D341Med (cell line): Measurements from ENCODE around the gene PCCA.
A peak's percentile ranks its signal among the peaks of the same experiment; 100 is the strongest.

ENCODE experiments used
- DNase-seq: peaks from one replicate; pipeline ENCODE4 v3.0.0; 2012; ENCODE audit warnings: low spot score

Gene PCCA

DNA sequence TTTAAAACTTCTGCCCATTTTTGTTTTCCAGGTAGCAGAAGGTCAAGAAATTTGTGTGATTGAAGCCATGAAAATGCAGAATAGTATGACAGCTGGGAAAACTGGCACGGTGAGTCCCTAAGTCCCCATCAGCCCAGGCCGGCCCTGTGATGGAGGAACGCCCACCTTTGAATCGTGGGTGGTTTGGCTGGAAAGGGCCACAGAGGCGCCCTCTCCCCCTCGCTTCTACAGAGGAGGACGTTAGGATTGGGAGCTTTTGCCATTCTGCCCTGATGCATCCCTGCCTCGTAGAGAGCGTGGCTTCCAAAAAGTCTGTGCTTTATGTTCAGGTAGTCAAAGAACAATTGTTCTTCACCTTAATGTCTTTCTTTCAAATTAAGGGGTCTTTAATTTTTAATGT is 438.8 kb downstream of the PCCA start:
- no peak for DNase-seq

DNA sequence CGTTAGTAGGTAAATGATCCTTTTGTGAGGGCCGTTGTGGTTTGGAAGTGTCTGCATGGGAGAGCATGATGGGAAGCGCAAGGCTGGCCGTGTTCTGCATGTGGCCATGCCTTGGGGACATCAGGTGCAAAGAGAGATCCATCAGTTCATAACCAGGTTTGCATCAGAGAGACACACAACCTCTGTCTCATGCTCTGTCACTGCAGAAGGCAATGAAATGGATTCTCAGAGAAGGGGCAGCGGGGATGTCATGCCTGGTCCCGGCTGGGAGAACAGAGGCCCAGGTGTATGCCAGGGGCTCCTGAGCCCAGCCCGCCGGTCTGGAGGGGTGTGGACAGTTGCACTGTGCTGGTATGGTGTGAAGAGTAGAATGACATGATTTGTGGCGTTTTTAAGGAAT is 439.5 kb downstream of the PCCA start:
- no peak for DNase-seq

DNA sequence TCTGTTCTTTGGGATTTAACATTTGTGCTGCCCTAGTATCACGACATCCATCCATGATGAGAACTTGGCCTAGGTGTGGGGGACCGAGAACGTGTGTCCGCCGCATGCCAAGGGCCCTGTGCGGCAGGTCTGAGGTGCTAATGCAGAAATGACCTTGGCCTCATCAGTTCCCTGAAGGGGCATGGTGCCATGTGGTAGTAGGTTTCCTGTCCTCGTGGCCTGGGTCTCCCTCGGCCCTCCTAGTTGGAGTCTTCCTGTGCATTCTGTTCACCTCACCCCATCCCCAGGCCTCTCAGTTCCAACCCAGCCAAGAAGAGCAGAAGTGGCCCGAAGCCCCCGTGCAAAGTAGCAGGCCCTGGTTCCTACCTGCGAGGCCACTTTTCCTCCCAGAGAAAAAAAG is 439.9 kb downstream of the PCCA start:
- DNase-seq = no peak

DNA sequence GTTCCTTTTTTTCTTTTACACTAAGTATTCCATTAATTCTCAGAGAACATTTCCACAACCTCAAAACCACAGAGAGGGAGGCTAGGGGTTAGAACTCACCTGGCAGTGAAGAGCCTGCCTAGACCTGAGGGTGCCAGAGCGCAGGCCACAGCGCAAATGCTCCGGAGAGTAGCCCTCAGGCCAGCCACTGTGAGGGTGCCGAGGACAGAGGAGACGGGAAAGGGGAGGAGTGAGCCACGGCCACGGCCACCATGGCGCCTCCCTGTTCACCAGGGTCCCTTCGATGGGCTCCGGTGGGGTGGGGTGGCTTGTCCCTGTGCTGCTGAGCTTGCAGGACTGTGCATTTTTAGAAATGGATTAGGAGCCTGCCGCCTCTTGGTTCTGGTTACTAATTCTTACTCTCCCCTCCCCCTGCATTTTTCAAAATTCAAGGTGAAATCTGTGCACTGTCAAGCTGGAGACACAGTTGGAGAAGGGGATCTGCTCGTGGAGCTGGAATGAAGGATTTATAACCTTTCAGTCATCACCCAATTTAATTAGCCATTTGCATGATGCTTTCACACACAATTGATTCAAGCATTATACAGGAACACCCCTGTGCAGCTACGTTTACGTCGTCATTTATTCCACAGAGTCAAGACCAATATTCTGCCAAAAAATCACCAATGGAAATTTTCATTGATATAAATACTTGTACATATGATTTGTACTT is 440.9 kb downstream of the PCCA start:
- no peak for DNase-seq

DNA sequence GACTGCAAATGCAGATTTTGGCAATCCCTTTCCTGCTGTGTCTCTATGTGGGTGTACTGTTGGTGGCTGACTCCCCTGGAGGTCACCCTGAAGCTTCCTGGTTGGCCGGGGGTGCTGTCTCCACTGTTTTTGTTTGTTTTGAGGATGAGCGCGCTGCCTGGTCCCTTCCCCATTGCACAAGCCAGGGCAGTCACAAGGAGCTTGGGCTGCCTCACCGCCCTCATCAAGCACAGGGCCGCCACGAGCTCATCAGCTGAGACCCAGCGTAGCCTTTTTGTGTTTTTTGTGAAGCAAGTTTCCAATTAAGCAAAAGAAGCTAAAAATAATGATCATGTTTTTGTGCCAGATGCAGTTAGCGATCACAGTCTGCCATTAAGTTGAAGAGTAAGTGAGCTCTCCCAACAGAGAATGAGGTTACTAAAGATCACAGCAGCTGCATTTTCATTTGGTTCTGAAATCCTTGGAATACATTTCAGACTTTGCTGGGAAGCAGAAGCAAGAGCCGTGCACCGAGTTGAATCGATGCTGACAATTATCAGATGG is 441.8 kb downstream of the PCCA start:
- DNase-seq = no peak

DNA sequence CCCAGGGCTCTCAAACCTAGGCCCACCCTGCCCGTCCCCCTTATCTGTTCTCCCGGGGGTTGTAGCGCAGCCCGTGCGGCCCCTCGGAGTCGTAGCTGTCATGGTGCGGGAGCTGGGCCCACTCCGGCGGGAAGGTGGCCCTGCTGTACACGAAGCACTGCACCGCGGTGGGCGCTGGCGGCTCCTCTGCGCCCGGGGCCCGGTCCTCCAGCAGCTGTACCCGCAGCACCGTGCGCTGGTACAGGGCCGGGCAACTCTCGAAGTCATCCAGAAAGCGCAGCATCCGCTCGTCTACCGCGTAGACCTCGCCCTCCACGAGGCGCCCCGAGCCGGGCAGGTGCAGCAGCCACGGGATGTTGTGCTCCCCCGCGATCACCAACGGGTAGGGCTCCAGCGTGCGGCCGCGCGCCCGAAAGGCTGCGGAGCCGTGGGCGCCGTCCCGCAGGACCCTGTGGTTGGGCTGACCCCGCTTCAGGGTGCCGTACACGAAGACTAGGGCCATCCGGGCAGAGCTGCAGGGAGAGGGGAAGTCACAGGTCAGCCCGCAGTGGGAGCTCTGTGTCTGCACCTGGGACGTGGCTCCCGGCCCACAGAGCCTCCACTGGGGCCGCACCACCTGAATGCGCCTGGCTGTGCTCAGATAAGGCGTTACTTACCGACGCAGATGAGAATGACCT is 443.3 kb downstream of the PCCA start:
- DNase-seq = no peak

DNA sequence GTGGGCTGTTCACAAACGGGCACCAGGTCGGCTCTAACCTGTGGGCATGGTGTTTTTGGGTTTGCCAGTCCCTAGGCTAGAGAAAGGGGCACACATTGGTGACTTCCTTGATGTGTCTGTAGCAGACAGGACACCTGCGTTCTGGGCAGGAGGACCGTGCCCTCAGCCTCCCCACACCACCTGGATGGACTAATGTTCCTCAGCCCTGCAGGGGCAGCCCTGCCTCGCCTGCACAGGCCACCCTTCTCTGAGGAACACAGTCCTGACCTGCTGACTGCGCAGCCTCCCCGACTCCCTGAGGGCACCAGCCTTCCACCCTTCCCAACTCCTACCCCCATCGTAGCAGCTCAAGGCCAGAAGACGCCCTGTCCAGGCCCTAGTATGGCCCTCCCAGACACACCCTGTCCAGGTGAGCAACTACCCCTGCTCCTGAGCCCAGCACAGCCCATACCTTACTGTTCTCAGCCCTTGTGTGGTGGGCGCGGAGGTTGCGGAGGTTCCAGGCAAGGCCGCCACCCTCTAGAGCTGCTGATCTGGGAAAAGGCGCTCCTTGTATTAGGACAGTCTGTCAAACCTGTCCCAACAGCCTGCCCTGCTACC is 444.0 kb downstream of the PCCA start:
- DNase-seq = no peak

DNA sequence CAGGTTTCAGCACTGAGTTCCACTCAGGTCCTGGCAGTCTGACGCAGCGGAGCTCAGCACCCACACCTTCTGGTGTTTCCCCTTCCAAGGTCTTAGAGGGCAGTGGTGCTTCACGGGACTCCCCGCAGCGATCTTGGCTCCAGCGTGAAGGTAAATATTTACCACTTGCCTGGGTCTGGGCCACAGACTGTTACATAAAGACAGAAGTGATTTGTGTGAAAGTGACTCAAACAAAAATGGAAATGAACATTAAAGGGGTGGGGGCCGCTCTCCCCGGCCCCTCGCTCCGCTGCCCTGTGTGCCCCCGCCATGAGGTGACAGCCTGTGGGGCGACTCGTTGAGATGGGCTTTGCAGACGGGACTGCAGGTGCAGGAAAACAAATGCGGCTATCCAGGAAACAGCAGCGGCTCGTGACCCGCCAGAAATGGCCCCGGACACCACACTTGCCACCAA is 444.7 kb downstream of the PCCA start:
- no peak for DNase-seq

DNA sequence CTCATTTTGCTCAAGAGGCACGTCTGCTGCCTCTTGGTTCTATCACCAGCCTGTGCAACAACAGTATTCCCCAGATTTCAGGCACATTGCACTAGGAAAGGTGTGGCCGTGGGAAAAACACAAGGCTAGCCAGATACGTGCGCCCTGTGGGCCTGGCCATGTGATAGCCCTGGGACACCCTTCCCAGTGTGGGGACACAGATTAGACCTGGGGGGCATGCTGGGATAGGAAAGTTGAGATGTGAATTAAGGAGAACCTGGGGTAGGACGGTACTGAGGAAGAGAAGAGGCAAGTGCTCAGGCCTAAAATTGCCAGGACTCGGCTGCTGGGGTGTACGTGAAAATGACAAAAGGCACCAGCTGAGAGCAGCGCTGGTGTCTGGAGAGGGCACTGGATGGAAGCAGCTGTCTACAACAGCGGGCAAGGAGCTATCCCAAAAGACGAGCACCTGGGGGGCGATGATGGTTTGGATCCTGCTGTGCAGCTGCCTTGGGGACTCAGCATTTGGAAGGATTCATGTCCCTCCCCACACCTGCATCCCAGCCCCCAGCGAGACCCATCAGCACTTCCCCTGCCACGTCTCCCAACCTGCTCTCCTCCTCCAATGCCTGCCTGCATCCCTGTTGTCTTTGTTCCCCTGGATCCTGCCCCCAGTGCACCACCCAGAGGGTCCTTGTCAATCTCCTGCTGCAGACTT is 445.4 kb downstream of the PCCA start:
- no peak for DNase-seq

DNA sequence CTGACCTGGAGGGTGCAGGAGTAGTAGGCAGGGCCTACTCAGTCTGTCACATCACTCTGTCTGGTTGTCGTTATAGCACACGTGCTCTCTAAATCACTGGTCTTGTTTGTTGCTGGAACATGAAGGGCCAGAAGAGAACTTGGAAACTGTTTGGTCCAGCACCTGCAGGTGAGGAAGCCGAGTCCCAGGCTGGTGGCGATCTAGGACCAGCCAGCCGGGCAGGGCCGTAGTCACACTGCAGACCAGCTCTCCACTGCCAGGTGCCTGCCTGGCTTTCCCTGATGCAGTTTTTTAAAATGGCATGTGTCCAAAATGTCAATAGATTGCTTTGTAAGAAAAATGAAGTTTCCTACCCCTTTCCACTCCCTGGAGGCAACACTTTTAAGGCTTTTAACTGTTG is 446.0 kb downstream of the PCCA start:
- DNase-seq = no peak

DNA sequence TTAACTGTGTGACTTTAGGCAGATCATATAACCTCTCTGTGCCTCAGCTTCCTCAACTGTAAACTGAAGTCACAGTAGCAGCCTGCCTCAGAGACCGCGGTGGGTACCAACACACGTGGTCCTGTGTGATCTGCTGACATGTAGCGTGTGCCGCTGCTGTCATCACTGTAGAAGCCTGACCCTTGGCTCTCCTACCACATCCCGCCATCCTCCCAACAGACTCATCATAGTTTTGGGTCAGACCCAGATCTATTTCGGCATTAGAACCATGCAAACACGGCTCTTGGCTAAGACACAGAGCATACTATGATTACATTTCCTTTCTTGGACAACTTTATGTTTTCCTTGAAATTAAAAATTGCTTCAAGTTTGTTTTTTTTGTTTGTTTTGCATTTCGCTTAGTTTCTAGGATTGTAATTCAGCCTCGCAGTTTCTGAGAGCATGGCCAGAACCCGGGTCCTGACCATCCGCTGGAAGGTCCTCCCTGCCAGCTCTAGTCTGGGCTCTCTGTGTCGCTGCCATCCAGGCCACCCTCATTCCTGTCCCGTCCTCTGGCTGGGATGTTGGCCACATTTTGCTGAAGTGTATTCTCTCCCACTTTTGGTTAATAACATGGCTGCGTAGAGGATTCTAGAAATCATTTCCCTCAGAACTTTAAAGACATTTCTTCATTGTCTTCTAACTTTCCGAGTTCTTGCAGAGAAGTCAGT is 446.7 kb downstream of the PCCA start:
- no peak for DNase-seq

DNA sequence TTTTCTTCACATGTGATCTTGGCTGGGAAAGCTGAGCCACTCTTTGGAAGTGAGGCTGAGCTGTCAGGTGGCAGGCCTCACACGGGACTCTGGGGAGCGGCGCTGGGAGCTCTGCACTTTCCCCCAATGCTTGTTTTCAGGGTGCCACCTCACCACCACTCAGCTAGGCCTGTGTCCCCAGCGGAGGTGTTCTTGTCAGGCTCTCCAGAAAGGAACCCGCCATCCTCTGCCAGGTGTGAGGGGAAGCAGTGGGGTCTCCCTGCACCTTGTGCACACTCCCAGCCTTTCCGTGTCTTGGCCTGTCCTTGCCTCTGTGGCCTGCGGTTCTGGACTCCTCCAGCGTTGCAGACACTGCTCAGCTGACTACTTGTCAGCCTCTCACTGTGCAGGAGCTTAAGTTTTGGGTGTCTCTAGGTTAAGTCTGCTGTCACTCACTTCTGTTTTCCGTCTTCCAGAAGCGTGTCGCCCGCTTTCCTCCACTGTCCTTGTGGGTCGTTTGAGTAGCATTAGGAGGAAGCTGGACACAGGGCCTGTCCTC is 447.8 kb downstream of the PCCA start:
- DNase-seq = no peak

DNA sequence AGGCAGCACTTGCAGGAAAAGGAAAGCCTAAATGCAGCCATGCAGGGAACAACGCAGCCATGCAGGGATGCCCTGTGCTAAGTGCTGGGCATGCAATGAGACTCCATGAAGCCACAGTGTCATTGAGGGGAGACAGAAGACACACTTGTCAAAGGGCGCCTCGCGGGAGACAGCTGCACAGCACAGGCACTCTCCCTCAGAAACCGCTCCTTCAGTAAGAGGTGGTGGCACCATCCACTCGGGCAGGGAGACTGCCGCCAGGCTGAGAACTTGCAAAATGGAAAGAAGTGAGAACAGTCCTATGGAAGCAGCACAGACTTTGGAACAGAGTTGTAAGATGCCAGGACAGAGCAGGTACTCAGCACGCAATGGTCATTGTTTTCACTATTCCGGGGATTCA is 448.6 kb downstream of the PCCA start:
- no peak for DNase-seq

DNA sequence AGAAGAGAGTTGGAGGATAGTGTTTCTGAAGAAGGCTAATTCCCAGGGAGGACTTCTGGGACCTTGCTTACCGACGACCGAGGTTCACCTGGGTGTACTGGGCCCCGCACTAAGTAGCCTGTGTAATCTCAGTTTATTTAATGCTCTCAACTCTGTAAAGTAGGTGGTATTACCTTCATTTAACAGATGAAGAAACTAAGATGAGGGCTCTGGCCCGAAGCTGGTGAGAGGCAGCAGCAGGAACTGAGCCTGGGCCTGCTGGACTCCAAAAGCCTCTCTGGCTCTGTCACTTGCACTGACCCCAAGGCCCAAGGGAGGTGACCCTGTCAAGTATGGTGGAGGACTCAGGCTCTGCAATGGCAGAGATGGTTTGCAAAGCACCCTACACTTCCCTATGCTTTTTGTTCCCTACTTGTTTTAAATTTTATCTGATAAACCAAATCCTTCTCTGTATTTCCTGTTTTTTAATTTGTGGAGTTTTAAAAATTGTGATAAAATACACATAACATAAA is 449.1 kb downstream of the PCCA start:
- no peak for DNase-seq

DNA sequence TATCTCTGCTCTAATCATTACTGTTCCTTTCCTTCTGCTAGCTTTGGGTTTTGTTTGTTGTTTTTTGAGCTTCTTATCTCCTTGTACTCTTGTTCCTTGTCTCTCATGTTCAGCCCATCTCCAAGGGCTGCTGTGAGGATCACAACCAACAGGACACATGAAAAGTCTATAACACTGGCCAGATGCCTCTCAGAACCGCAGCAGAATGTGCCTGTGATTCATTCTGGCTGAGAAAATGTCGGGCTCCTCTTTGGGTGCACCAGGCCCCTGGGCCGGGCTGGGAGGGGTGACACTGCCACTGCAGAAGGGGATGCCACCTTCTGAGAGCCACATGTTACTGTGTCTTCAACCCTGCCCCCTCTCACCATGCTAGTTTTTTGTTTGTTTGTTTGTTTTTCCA is 451.7 kb downstream of the PCCA start:
- DNase-seq = no peak

DNA sequence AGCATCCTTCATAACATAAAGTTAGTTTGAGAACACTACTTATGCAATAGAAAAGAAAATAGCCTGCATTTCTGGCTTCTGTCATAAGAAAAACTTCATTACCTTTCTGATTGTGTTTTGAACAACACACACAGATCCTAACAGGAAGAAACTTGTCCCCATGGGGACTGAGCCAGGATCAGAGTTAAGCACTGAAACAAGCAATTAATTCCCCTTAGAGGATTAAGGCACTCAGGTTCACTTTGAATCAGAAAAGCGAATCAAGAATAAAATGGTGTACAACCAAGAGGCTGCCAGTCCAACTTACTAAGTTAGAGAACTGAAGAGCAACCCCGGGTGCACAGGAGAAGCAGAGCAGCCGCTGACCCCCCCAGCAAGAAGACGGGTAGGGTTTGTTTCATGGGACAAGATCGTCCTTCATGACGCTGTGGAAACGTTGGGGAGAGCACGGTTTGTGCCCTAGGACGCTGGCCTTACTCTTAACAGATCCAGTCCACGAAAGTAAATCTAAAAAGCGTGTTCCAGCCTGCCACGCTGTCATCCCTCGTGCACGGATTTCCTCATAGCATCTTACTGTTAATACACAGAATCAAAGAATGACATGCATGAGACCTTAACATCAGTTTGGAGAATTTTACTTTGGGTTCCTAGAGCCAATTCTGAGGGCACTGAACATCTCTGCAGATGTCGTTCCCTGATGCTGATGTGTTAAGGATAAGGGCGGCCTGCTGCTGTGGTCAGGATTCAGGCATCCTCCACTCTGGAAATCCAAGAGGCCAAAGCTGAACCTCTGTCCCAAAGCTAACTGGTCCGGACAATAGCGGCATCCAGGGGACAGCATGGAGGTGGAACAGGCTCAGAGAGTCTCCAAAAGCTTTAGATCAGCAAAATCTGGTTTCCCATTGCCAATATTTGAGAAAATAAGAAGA is 453.3 kb downstream of the PCCA start:
- peak; percentile 55 for DNase-seq

DNA sequence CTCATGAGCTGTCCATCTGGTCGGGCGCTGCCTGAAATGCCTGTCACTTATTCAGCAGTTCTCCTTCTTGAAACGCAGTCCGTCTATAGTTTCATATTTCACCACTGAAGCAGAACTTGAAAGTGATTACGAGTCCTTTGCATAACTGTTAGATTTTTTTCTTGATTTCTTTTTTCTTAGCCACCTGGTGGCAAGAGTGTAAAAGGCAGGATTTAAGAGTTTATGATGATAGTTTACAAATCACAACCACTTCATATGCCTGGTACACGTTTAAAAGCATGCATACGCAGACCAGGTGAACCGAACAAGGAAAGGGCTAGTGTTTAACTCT is 453.9 kb downstream of the PCCA start:
- DNase-seq = no peak

DNA sequence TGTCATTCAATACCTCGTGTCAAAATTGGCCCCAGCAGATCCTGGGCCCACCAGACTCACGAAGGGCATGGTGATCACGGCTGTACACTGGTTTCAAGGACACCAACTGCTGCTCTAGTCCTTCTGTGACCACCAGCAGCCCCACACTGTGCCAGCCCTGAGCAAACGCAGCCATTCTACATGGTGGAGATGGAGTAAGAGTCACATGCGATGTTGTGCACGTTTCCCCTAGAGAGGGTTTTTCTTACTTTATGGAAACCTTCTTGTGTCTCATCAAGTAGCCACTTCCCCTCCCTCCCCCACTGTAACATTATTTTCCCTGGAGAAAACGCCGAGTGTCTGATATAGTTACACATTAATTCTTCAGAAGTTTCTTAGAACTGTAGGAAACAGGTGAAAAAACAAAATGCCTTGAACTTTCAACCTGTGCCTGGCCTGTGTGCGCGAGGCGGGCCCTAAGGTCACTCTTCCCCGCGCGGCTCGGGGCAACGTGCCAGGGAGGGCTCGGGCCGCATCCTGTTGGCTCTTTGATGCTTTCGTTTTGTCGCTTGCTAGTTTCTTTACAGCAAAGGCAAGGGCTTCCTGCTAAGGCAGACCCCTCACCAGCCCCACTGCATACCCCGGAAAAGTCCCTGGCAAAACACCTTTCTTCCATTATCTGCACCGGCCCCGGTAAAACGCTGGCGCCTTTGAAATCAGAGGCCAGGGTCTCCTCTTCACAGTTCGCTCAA is 455.1 kb downstream of the PCCA start:
- no peak for DNase-seq

DNA sequence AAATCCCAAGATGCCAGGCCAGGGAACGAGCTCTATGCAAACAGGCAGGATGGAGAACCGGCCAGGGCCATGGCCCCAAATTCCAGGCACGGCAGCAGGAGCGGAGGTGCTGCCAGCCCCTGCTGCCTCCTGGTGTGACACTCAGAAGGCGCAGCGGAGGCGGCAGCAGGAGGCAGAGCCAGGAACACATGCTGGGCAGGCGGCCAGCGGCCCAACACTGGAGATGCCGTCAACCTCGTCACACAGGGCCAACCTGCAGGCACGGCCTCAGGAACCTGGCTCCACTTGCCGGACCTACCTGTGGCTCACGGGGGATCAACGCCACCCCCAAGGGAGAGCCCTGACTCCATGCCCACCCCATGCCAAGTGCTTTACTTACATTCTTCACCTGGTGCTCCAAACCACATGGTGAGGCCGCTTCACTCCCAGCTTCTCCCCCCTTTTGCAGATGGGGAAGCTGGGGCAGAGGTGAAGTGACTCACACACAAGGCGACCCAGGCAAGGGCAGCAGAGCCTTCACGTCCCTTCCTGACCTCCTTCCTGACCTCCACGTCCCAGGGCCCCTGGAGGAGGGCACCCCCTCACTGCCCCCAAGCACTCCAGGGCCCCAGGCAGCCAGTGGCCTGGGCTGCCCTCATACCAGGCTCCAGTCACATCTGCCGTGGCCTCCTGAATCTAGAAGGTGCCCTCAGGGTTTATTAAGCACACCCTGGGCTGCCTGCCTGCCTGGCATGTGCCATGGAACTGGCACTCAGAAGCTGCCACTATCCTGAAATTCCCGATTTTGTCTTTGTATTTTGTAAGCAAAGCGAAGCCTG is 456.2 kb downstream of the PCCA start:
- DNase-seq = no peak
